Mesothelial cell of epicardium (in vitro differentiated cells): ENCODE data around the gene COL5A3. TPM values are rescaled to one million over a fixed set of nuclear protein-coding genes. Genes with fewer than 3 reads are reported as not detected.

Experiments used
- DNase-seq, 2 experiments: peaks; one replicate each; pipeline ENCODE4 v3.0.0; 2021; ENCODE audit warnings: low spot score in 2 of 2; ENCODE audit not compliant: unreplicated experiment in 2 of 2
- H3K27ac Mint-ChIP-seq: 2 replicates; pipeline ENCODE4 v1.8.0; 2021; ENCODE audit warnings: mixed read lengths
- H3K27me3 Mint-ChIP-seq: 2 replicates; pipeline ENCODE4 v1.8.0; 2021; ENCODE audit warnings: low read depth, mixed read lengths
- H3K36me3 Mint-ChIP-seq: 2 replicates; pipeline ENCODE4 v1.8.0; 2021; ENCODE audit warnings: mixed read lengths
- H3K4me1 Mint-ChIP-seq: 2 replicates; pipeline ENCODE4 v1.8.0; 2021; ENCODE audit warnings: mixed read lengths
- H3K4me3 Mint-ChIP-seq: 2 replicates; pipeline ENCODE4 v1.8.0; 2021; ENCODE audit warnings: mild to moderate bottlenecking, moderate library complexity, mixed read lengths
- H3K9me3 Mint-ChIP-seq: 2 replicates; pipeline ENCODE4 v1.8.0; 2021; ENCODE audit warnings: mixed read lengths
- microRNA-seq: library from miRNA; unstranded; fragments of <30 nt; microRNA quantifications from one replicate; pipeline ENCODE4 v1.2.0, GENCODE V29; 2021; ENCODE audit warnings: inconsistent platforms, mixed read lengths
- total RNA-seq: library from RNA; stranded (reverse); gene quantifications from 3 replicates; pipeline ENCODE4 v1.2.1, GENCODE V29; 2021
- TF ChIP-seq, protein P1 (sequence below): fragments of 200-600 bp; sonication (generic); IDR thresholded peaks from one replicate; pipeline ENCODE4 v1.5.0; 2021; ENCODE audit warnings: antibody characterized with exemption; ENCODE audit not compliant: unreplicated experiment

Gene COL5A3
- total RNA-seq, 1 donor from 2014 or later, result 4.0 TPM

DNA sequence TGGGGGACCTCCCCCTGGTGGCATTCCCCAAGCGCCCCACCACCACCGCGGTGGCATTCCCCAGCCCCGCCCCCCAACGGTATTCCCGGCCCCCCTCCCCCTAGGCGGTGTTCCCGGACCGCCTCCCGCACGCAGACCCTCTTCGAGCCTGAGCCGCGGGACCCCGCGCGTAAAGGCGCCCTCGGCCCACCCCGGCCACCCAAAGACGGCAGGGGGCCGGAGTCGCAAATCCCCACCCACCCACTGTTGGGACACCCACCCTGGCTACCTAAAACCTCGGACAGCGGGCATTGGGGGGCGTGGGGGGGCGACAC is 96.3 kb downstream of the COL5A3 start:
- peaks cover 17% of the 10 kb centered on the region for H3K4me1 Mint-ChIP-seq
- TF ChIP-seq, protein P1, sequence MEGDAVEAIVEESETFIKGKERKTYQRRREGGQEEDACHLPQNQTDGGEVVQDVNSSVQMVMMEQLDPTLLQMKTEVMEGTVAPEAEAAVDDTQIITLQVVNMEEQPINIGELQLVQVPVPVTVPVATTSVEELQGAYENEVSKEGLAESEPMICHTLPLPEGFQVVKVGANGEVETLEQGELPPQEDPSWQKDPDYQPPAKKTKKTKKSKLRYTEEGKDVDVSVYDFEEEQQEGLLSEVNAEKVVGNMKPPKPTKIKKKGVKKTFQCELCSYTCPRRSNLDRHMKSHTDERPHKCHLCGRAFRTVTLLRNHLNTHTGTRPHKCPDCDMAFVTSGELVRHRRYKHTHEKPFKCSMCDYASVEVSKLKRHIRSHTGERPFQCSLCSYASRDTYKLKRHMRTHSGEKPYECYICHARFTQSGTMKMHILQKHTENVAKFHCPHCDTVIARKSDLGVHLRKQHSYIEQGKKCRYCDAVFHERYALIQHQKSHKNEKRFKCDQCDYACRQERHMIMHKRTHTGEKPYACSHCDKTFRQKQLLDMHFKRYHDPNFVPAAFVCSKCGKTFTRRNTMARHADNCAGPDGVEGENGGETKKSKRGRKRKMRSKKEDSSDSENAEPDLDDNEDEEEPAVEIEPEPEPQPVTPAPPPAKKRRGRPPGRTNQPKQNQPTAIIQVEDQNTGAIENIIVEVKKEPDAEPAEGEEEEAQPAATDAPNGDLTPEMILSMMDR, result no peak
- no peaks in the 10 kb centered on the region for H3K9me3 Mint-ChIP-seq
- H3K36me3 Mint-ChIP-seq, result peaks cover 5% of the 10 kb centered on the region
- peak overlapping the region; percentile 66 for H3K4me3 Mint-ChIP-seq
- H3K27me3 Mint-ChIP-seq, result no peaks in the 10 kb centered on the region
- H3K27ac Mint-ChIP-seq, result no peak overlapping the region
- no peak for DNase-seq

- Mint-ChIP-seq H3K27me3 (no peaks in the 10 kb centered on the region), H3K27ac (no peak overlapping the region), H3K9me3 (no peaks in the 10 kb centered on the region), H3K4me1 (peaks cover 17% of the 10 kb centered on the region), H3K36me3 (peaks cover 6% of the 10 kb centered on the region), H3K4me3 (peak overlapping the region; percentile 18)
- peak; percentile 43 to 48 for DNase-seq
- TF ChIP-seq, protein P1, result no peak
These were observed 96.9 kb downstream of the COL5A3 start for GRCh38 chr19:9913237-9914000.

DNA sequence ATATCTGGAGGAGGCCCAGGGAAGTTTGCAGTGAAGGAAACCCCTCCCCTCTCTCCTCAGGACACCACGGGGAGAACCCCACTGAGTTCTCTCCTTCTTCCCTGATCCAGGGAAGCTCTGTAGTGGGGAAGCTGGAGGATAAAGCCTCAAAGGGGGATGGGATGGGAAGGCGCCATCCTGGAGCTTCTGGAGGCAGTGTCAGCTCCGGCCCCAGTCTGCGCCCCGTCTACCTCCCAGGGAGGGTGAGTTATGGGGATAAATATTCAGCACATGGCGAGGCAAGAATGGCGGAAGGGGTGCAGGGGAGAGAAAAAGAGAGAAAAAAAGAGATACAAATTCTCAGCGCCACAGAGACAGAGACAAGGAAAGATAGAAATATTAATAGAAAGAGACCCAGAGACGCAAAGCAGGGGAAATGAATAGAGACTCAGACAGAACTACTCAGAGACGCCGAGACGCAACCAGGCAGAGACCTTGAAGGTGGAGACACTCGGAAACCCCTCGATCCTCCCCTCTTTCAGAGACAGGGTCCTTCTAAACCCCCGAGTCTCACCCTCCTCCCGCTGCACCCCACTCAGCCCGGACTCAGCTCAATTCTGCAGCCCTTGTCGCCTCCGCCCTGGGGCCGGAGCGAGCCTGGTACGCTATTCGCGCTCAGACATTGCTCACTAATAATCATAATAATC is 97.6 kb downstream of the COL5A3 start:
- no peaks in the 10 kb centered on the region for H3K27me3 Mint-ChIP-seq
- no peak for DNase-seq
- H3K4me1 Mint-ChIP-seq, result peaks cover 17% of the 10 kb centered on the region
- peaks cover 6% of the 10 kb centered on the region for H3K36me3 Mint-ChIP-seq
- TF ChIP-seq, protein P1, result no peak
- H3K27ac Mint-ChIP-seq, result no peak overlapping the region
- no peak overlapping the region for H3K4me3 Mint-ChIP-seq
- no peaks in the 10 kb centered on the region for H3K9me3 Mint-ChIP-seq

DNA sequence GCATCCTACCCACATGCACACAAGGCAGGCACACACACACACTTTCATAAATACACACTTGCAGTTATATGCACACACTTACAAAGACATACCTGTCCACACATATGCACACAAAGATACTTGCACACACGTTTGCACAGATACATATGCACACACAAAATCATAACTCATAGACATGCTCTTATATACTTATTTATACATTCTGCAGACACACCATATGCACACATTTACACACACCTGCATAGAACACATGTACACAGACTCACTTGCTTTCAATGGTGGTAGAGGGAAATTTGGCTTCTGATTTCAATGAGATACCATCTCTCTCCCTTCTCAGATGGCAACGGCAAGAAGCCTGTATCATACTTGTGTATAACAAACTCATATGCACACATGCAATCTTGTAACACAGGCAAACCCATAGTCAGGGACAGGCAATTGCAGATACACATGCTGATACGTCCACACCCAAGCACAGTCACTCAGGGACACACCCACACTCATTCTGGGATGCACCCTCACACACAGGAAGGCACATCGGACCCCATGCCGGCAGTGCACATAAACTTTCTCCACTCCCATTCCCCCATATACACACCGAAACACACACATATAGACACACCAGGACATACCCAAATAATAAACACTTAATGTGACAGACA is 98.6 kb downstream of the COL5A3 start:
- H3K9me3 Mint-ChIP-seq, result no peaks in the 10 kb centered on the region
- TF ChIP-seq, protein P1, result no peak
- peaks cover 7% of the 10 kb centered on the region for H3K36me3 Mint-ChIP-seq
- H3K27ac Mint-ChIP-seq, result no peak overlapping the region
- peaks cover 12% of the 10 kb centered on the region for H3K4me1 Mint-ChIP-seq
- H3K27me3 Mint-ChIP-seq, result no peaks in the 10 kb centered on the region
- H3K4me3 Mint-ChIP-seq, result no peak overlapping the region
- no peak for DNase-seq

DNA sequence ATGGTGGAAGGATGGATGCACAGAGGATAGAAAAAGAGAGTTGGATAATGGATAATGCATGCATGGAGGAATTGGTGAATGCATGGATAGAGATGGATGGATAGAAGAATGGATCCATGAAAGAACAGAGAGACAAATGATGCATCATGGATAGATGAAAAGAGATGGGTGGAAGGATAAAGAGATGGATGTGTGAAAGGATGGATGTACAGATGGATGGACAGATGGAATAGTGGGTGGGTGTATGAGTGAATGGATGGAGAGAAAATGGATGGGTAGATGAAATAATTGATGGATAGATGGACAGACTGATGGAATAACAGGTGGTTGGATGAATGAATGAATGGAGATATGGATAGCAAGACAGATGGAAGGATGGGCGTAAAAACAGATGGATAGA is 99.7 kb downstream of the COL5A3 start:
- Mint-ChIP-seq H3K36me3 (peaks cover 9% of the 10 kb centered on the region), H3K4me3 (no peak overlapping the region), H3K4me1 (peaks cover 12% of the 10 kb centered on the region), H3K9me3 (no peaks in the 10 kb centered on the region), H3K27me3 (no peaks in the 10 kb centered on the region), H3K27ac (no peak overlapping the region)
- TF ChIP-seq, protein P1, result no peak
- no peak for DNase-seq

Small RNA genes lying within 50 kb of the gene (microRNA-seq; reads per million reads assigned to microRNA genes)
- not detected for gene MIR5589

Other genes with a start within 250 kb of the COL5A3 start
- gene ZNF846, start 241.8 kb downstream of the COL5A3 start, total RNA-seq, result 30.4 to 32.1 TPM (median 31.0 TPM) in 3 replicates
- gene FBXL12, start 191.4 kb downstream of the COL5A3 start, total RNA-seq, result 42.4 to 43.8 TPM (median 43.5 TPM) in 3 replicates
- gene UBL5, start 182.6 kb downstream of the COL5A3 start, total RNA-seq, result 248 to 264 TPM (median 260 TPM) in 3 replicates
- gene PIN1, start 175.2 kb downstream of the COL5A3 start, total RNA-seq, result 60.0 to 61.1 TPM (median 60.6 TPM) in 3 replicates
- gene OLFM2, start 74.0 kb downstream of the COL5A3 start, total RNA-seq, result 91.7 to 100 TPM (median 99.2 TPM) in 3 replicates
- not detected in 3 replicates for gene RDH8, start 3.0 kb upstream of the COL5A3 start, total RNA-seq
- 30.6 to 34.6 TPM (median 33.0 TPM) in 3 replicates for gene SHFL, start 75.8 kb upstream of the COL5A3 start, total RNA-seq
- 0.85 to 1.6 TPM (median 0.97 TPM) in 3 replicates for gene ANGPTL6, start 92.2 kb upstream of the COL5A3 start, total RNA-seq
- gene PPAN, start 95.9 kb upstream of the COL5A3 start, total RNA-seq, result 53.2 to 64.2 TPM (median 62.1 TPM) in 3 replicates
- 30.8 to 33.6 TPM (median 31.2 TPM) in 3 replicates for gene P2RY11, start 101.2 kb upstream of the COL5A3 start, total RNA-seq
- gene EIF3G, start 109.4 kb upstream of the COL5A3 start, total RNA-seq, result 199 to 207 TPM (median 207 TPM) in 3 replicates
- 110 to 115 TPM (median 112 TPM) in 3 replicates for gene DNMT1, start 184.4 kb upstream of the COL5A3 start, total RNA-seq
- gene S1PR2, start 220.8 kb upstream of the COL5A3 start, total RNA-seq, result 34.6 to 36.9 TPM (median 34.9 TPM) in 3 replicates
- gene MRPL4, start 241.7 kb upstream of the COL5A3 start, total RNA-seq, result 54.1 to 57.4 TPM (median 54.4 TPM) in 3 replicates